Keratinocyte (primary cell): ENCODE results near the gene ARHGDIB.

Source experiments
- EZH2 ChIP-seq: IDR thresholded peaks from one replicate; pipeline ENCODE4 v1.6.1; 2012; ENCODE audit warnings: inconsistent platforms, mild to moderate bottlenecking, low read length, moderate library complexity
- TF ChIP-seq, protein P1 (sequence below), 3 experiments: IDR thresholded peaks in 1 of 3; conservative IDR thresholded peaks in 1 of 3; optimal IDR thresholded peaks in 1 of 3; 2 replicates in 2 of 3; 3 replicates in 1 of 3; pipeline versions ENCODE3 to v1.5.1; 2011; ENCODE audit warnings: low read length in 3 of 3, mild to moderate bottlenecking in 3 of 3, moderate library complexity in 2 of 3, control low read depth in 1 of 3, inconsistent platforms in 1 of 3; ENCODE audit not compliant: insufficient read depth in 2 of 3; ENCODE audit errors: extremely low read depth in 1 of 3

DNA sequence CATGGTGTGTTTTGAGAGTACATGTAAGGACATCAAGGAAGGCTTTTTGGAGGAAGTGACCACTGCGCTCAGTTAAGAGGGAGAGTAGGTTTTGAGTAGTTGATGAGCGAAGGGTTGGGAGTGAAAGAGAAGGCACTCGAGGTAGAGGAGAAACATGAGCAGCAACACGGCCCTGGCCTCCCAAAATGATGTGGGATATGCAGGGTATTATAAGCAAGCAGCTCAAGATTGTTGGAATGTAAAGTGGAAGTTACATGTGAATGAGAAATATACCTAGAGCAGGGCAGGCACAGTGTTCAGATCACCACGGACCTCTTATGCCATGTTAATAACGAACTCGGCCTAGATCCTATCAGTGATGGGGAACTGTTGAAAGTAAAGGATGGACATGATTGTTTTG is 2.1 kb upstream of the ARHGDIB start:
- TF ChIP-seq, protein P1, sequence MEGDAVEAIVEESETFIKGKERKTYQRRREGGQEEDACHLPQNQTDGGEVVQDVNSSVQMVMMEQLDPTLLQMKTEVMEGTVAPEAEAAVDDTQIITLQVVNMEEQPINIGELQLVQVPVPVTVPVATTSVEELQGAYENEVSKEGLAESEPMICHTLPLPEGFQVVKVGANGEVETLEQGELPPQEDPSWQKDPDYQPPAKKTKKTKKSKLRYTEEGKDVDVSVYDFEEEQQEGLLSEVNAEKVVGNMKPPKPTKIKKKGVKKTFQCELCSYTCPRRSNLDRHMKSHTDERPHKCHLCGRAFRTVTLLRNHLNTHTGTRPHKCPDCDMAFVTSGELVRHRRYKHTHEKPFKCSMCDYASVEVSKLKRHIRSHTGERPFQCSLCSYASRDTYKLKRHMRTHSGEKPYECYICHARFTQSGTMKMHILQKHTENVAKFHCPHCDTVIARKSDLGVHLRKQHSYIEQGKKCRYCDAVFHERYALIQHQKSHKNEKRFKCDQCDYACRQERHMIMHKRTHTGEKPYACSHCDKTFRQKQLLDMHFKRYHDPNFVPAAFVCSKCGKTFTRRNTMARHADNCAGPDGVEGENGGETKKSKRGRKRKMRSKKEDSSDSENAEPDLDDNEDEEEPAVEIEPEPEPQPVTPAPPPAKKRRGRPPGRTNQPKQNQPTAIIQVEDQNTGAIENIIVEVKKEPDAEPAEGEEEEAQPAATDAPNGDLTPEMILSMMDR (optimal IDR thresholded peaks at IDR 0.05 in 1 of 3, IDR thresholded peaks at IDR 0.05 in 1 of 3, conservative IDR thresholded peaks at IDR 0.05 in 1 of 3; ENCODE audit: extremely low read depth in 1 of 3, insufficient read depth in 2 of 3, low read length in 3 of 3): no peak
- TF ChIP-seq EZH2: no peak
